T-cell (primary cell): ENCODE results near the gene GLIS2. TPM values are rescaled to one million over a fixed set of nuclear protein-coding genes. Genes with fewer than 3 reads are reported as not detected.

Source experiments
- ATAC-seq, 4 experiments: fragments of 200-7000 bp in 3 of 4; fragments of 150-1000 bp in 1 of 4; cut with Tn5 transposase; replicated peaks in 1 of 4; 1 replicate in 3 of 4; 2 replicates in 1 of 4; pipeline ENCODE4 v1.10.0; 2021; ENCODE audit warnings: moderate library complexity in 3 of 4, mild to moderate bottlenecking in 2 of 4, moderate number of reproducible peaks in 1 of 4
- CTCF ChIA-PET, 2 donors: fragments of 300-600 bp; sonication (Branson Sonifier 250); formaldehyde crosslinking; loops; one replicate each; lab custom pipeline; 2022; ENCODE audit warnings: antibody characterized with exemption in 2 of 2; lab: Charles Lee
- POLR2A ChIA-PET, 2 donors: fragments of 300-600 bp; sonication (Branson Sonifier 250); formaldehyde crosslinking; loops; one replicate each; lab custom pipeline; 2022; ENCODE audit warnings: antibody characterized with exemption in 2 of 2; lab: Charles Lee
- DNase-seq, 35 experiments: peaks; one replicate each; pipeline versions ENCODE4 v3.0.0 to v3.0.0-alpha.2; 2013 to 2023
- H3K27ac ChIP-seq: one replicate; pipeline ENCODE4 v1.5.1; 2013; ENCODE audit warnings: low read length
- H3K27me3 ChIP-seq, 2 experiments: replicated peaks in 1 of 2; 1 replicate in 1 of 2; 2 replicates in 1 of 2; pipeline versions ENCODE4 v1.6.1 to v1.7.0; 2013; ENCODE audit warnings: low read length in 1 of 2, mixed read lengths in 1 of 2; ENCODE audit not compliant: control insufficient read depth in 2 of 2, insufficient read depth in 2 of 2; ENCODE audit errors: extremely low read depth in 1 of 2
- H3K36me3 ChIP-seq, 2 donors: 1 replicate in 1 of 2; 2 replicates in 1 of 2; pipeline versions ENCODE4 v1.6.1 to v1.7.0; 2013; ENCODE audit warnings: low read length in 1 of 2; ENCODE audit not compliant: control insufficient read depth in 2 of 2, insufficient read depth in 1 of 2; ENCODE audit errors: extremely low read depth in 1 of 2
- H3K4me1 ChIP-seq, 2 experiments: 1 replicate in 1 of 2; 2 replicates in 1 of 2; pipeline versions ENCODE4 v1.6.1 to v1.7.0; 2013; ENCODE audit warnings: low read length in 2 of 2, mixed read lengths in 1 of 2; ENCODE audit not compliant: insufficient read depth in 2 of 2, control insufficient read depth in 1 of 2; ENCODE audit errors: extremely low read depth in 1 of 2
- H3K4me3 ChIP-seq, 2 donors: 1 replicate in 1 of 2; 2 replicates in 1 of 2; pipeline versions ENCODE4 v1.5.1 to v1.7.0; 2013; ENCODE audit warnings: mild to moderate bottlenecking in 2 of 2, low read length in 1 of 2, moderate library complexity in 1 of 2; ENCODE audit not compliant: control insufficient read depth in 1 of 2; ENCODE audit errors: extremely low read depth in 1 of 2
- H3K9me3 ChIP-seq: 2 replicates; pipeline ENCODE4 v1.7.0; 2013
- H3K27ac Mint-ChIP-seq, 2 donors: one replicate each; pipeline ENCODE4 v1.8.0; 2020 to 2021; ENCODE audit warnings: mild to moderate bottlenecking in 2 of 2, mixed read lengths in 2 of 2
- H3K27me3 Mint-ChIP-seq, 2 donors: one replicate each; pipeline ENCODE4 v1.8.0; 2021 to 2022; ENCODE audit warnings: mixed read lengths in 2 of 2
- H3K36me3 Mint-ChIP-seq: one replicate; pipeline ENCODE4 v1.8.0; 2021; ENCODE audit warnings: mixed read lengths
- H3K4me1 Mint-ChIP-seq, 3 donors: one replicate each; pipeline ENCODE4 v1.8.0; 2020 to 2022; ENCODE audit warnings: mixed read lengths in 3 of 3, mild to moderate bottlenecking in 1 of 3
- H3K4me3 Mint-ChIP-seq, 3 donors: one replicate each; pipeline ENCODE4 v1.8.0; 2020 to 2022; ENCODE audit warnings: mild to moderate bottlenecking in 3 of 3, mixed read lengths in 3 of 3, moderate library complexity in 3 of 3
- H3K9me3 Mint-ChIP-seq, 3 donors: one replicate each; pipeline ENCODE4 v1.8.0; 2020 to 2022; ENCODE audit warnings: mixed read lengths in 3 of 3
- WGBS: methylation state at CpG from one replicate; pipeline ENCODE4 v1.1.5; 2013; ENCODE audit warnings: missing lambda C conversion rate; ENCODE audit not compliant: insufficient coverage; 5-methylcytosine and 5-hydroxymethylcytosine counted together
- total RNA-seq, 35 experiments: library from RNA in 6 of 35; stranded (reverse) in 6 of 35; fragments of 120-200 nt in 1 of 35; gene quantifications; one replicate each; pipeline versions ENCODE4 v1.2.1 to v1.2.4 and lab custom pipeline; 2013 to 2026

The GLIS2 gene
- total RNA-seq, 5 donors from 2014 or later (not counting 1 experiment from before 2014, with no cell fraction given) = 0.18 to 0.20 (median 0.19) TPM; not detected in 2

- WGBS = 97% methylated on average over 17 of the region's 17 CpGs
- H3K27ac Mint-ChIP-seq = no peak overlapping the region
- no peaks in the 10 kb centered on the region for H3K9me3 Mint-ChIP-seq
- CTCF ChIA-PET = no interaction called here
- POLR2A ChIA-PET = no interaction called here
- Histone ChIP-seq H3K27ac (no peak overlapping the region), H3K4me3 (no peak overlapping the region), H3K9me3 (no peaks in the 10 kb centered on the region), H3K4me1 (peaks cover 8 to 33% of the 10 kb centered on the region in 2 experiments), H3K36me3 (peaks cover 0 to 6% of the 10 kb centered on the region in 2 donors), H3K27me3 (no peaks in the 10 kb centered on the region)
- H3K4me1 Mint-ChIP-seq = peaks cover 16 to 54% (median 50%) of the 10 kb centered on the region in 3 donors
- H3K36me3 Mint-ChIP-seq = peaks cover 4% of the 10 kb centered on the region
- H3K27me3 Mint-ChIP-seq = no peaks in the 10 kb centered on the region
- DNase-seq = no peak
- no peak for ATAC-seq
- peak overlapping the region in 1 of 3 donors; percentile 14 for H3K4me3 Mint-ChIP-seq
These were observed 32.1 kb downstream of the GLIS2 start for GRCh38 chr16:4347765-4348509.

GRCh38 chr16:4349332-4349731 is 33.5 kb downstream of the GLIS2 start:
- no peaks in the 10 kb centered on the region for H3K9me3 Mint-ChIP-seq
- H3K36me3 ChIP-seq = peaks cover 2 to 5% of the 10 kb centered on the region in 2 donors
- no peaks in the 10 kb centered on the region for H3K27me3 Mint-ChIP-seq
- no peaks in the 10 kb centered on the region for H3K27me3 ChIP-seq
- H3K4me1 Mint-ChIP-seq = peaks cover 16 to 48% (median 47%) of the 10 kb centered on the region in 3 donors
- ATAC-seq = no peak
- no peak overlapping the region for H3K27ac Mint-ChIP-seq
- 100% methylated on average over 1 of the region's 5 CpGs for WGBS
- CTCF ChIA-PET = no interaction called here
- no peak overlapping the region for H3K4me3 ChIP-seq
- DNase-seq = no peak
- peaks cover 8 to 30% of the 10 kb centered on the region in 2 experiments for H3K4me1 ChIP-seq
- H3K4me3 Mint-ChIP-seq = no peak overlapping the region
- H3K9me3 ChIP-seq = no peaks in the 10 kb centered on the region
- H3K27ac ChIP-seq = no peak overlapping the region
- POLR2A ChIA-PET = no interaction called here
- H3K36me3 Mint-ChIP-seq = peaks cover 7% of the 10 kb centered on the region

GRCh38 chr16:4350365-4350786 is 34.5 kb downstream of the GLIS2 start:
- Histone ChIP-seq H3K36me3 (peaks cover 6 to 15% of the 10 kb centered on the region in 2 donors), H3K4me3 (peak overlapping the region; percentile 69 to 97), H3K27ac (peak overlapping the region; percentile 58), H3K4me1 (peaks cover 8 to 30% of the 10 kb centered on the region in 2 experiments), H3K9me3 (no peaks in the 10 kb centered on the region), H3K27me3 (no peaks in the 10 kb centered on the region)
- ATAC-seq (peak in 2 of 4 experiments; percentile 6 to 15), DNase-seq (no peak)
- H3K4me3 Mint-ChIP-seq = peak overlapping the region; percentile 81 to 93 (median 88)
- no peaks in the 10 kb centered on the region for H3K27me3 Mint-ChIP-seq
- 25% methylated on average over 23 of the region's 24 CpGs for WGBS
- H3K9me3 Mint-ChIP-seq = no peaks in the 10 kb centered on the region
- H3K4me1 Mint-ChIP-seq = peaks cover 16 to 44% (median 41%) of the 10 kb centered on the region in 3 donors
- ChIA-PET CTCF (interaction anchor here in 1 of 2 donors (0.5 to 0.7 kb wide), 3 partner anchors 77 to 235 kb away, joined by 3 to 5 read pairs (median 5); partner anchors contain the start of gene TFAP4), POLR2A (interaction anchor here in 1 of 2 donors (0.6 to 0.7 kb wide), 2 partner anchors 41 to 389 kb away, joined by 3 read pairs; no protein-coding TSS in a partner anchor)
- peaks cover 7% of the 10 kb centered on the region for H3K36me3 Mint-ChIP-seq
- peak overlapping the region; percentile 77 to 85 for H3K27ac Mint-ChIP-seq

GRCh38 chr16:4350787-4351659 is 35.2 kb downstream of the GLIS2 start, which contains the start of gene PAM16:
PAM16 (minus strand) TSS chr16:4351321; CDS start chr16:4351234, 87 bp downstream.
- Histone ChIP-seq H3K27me3 (no peaks in the 10 kb centered on the region), H3K9me3 (no peaks in the 10 kb centered on the region), H3K27ac (peak within 1 kb of the TSS; percentile 61), H3K4me1 (peaks cover 8 to 30% of the 10 kb centered on the region in 2 experiments), H3K36me3 (peaks cover 6 to 15% of the 10 kb centered on the region in 2 donors), H3K4me3 (peak within 1 kb of the TSS; percentile 69 to 97)
- Mint-ChIP-seq H3K36me3 (peaks cover 7% of the 10 kb centered on the region), H3K9me3 (no peaks in the 10 kb centered on the region), H3K4me1 (peaks cover 16 to 41% (median 37%) of the 10 kb centered on the region in 3 donors), H3K27ac (peak within 1 kb of the TSS; percentile 87 to 91), H3K27me3 (no peaks in the 10 kb centered on the region), H3K4me3 (peak within 1 kb of the TSS; percentile 81 to 93 (median 88))
- peak; percentile 91 to 98 (median 96) for DNase-seq
- CTCF ChIA-PET = interaction anchor here (0.5 to 0.7 kb wide), 4 partner anchors 63 to 234 kb away, joined by 3 to 5 read pairs (median 4); partner anchors contain the start of gene TFAP4 (in 1 of the 2)
- WGBS = under 1% methylated on average over 72 of the region's 81 CpGs
- POLR2A ChIA-PET = interaction anchor here in 1 of 2 donors (0.5 to 0.7 kb wide), 4 partner anchors 41 to 388 kb away, joined by 3 to 4 read pairs (median 3); no protein-coding TSS in a partner anchor
- ATAC-seq = peak; percentile 88 to 92 (median 90)

- no peaks in the 10 kb centered on the region for H3K27me3 ChIP-seq
- H3K9me3 ChIP-seq = no peaks in the 10 kb centered on the region
- Mint-ChIP-seq H3K36me3 (peaks cover 7% of the 10 kb centered on the region), H3K4me1 (peaks cover 16 to 37% (median 34%) of the 10 kb centered on the region in 3 donors), H3K9me3 (no peaks in the 10 kb centered on the region), H3K27me3 (no peaks in the 10 kb centered on the region), H3K4me3 (peak overlapping the region in 2 of 3 donors; percentile 81 to 88), H3K27ac (peak overlapping the region; percentile 11 to 87)
- H3K27ac ChIP-seq = peak overlapping the region; percentile 61
- H3K4me1 ChIP-seq = peaks cover 8 to 30% of the 10 kb centered on the region in 2 experiments
- ATAC-seq (no peak), DNase-seq (no peak)
- WGBS = 76% methylated on average over 4 of the region's 7 CpGs
- POLR2A ChIA-PET = interaction anchor here (0.5 to 0.6 kb wide), 3 partner anchors 78 to 264 kb away, joined by 3 to 7 read pairs (median 4); no protein-coding TSS in a partner anchor
- peaks cover 6 to 18% of the 10 kb centered on the region in 2 donors for H3K36me3 ChIP-seq
- CTCF ChIA-PET = interaction anchor here (0.6 kb wide), 4 partner anchors 62 to 602 kb away, joined by 3 to 8 read pairs (median 3); no protein-coding TSS in a partner anchor
- no peak overlapping the region for H3K4me3 ChIP-seq
These were observed 36.0 kb downstream of the GLIS2 start for GRCh38 chr16:4351880-4352279.
